Neural cell (in vitro differentiated cells): ENCODE data around the gene RGS4. TPM values are rescaled to one million over a fixed set of nuclear protein-coding genes. Genes with fewer than 3 reads are reported as not detected.

ENCODE experiments used
- H2AFZ ChIP-seq: fragments of 200-600, 300-800 bp; sonication (generic), shearing (Covaris generic); 2 replicates; pipeline ENCODE4 v1.6.0; 2014; ENCODE audit warnings: low read depth, mild to moderate bottlenecking, antibody characterized with exemption, low read length, moderate library complexity
- H3F3A ChIP-seq: fragments of 200-600 bp; shearing (Covaris generic); 2 replicates; pipeline ENCODE4 v1.6.1; 2016; ENCODE audit warnings: mild to moderate bottlenecking, moderate library complexity, mixed read lengths, antibody characterized with exemption, low read length; ENCODE audit not compliant: insufficient read depth, poor library complexity, severe bottlenecking
- H3K27ac ChIP-seq: fragments of 200-600, 300-800 bp; sonication (generic), shearing (Covaris generic); 2 replicates; pipeline ENCODE4 v1.5.1; 2014; ENCODE audit warnings: mild to moderate bottlenecking, low read length, moderate library complexity
- H3K27me3 ChIP-seq: fragments of 300-800, 200-600 bp; sonication (generic), shearing (Covaris generic); 2 replicates; pipeline ENCODE4 v1.6.0; 2014; ENCODE audit warnings: mild to moderate bottlenecking, low read depth, low read length, moderate library complexity; ENCODE audit not compliant: insufficient read depth
- H3K36me3 ChIP-seq: fragments of 300-800, 200-600 bp; sonication (generic), shearing (Covaris generic); 2 replicates; pipeline ENCODE4 v1.5.1; 2014; ENCODE audit warnings: mild to moderate bottlenecking, antibody characterized with exemption, low read length, moderate library complexity; ENCODE audit not compliant: insufficient read depth
- H3K4me2 ChIP-seq: fragments of 300-800, 200-600 bp; sonication (generic), shearing (Covaris generic); 2 replicates; pipeline ENCODE4 v1.6.0; 2014; ENCODE audit warnings: mild to moderate bottlenecking, low read length
- H3K4me3 ChIP-seq: fragments of 300-800, 200-600 bp; sonication (generic), shearing (Covaris generic); 2 replicates; pipeline ENCODE4 v1.5.1; 2014; ENCODE audit warnings: mild to moderate bottlenecking, low read length, moderate library complexity
- H3K79me2 ChIP-seq: fragments of 200-600 bp; shearing (Covaris generic); replicated peaks from 2 replicates; pipeline ENCODE4 v1.6.0; 2014; ENCODE audit warnings: mild to moderate bottlenecking, low read length, moderate library complexity; ENCODE audit not compliant: insufficient read depth
- H3K9ac ChIP-seq: fragments of 300-800, 200-600 bp; sonication (generic), shearing (Covaris generic); 2 replicates; pipeline ENCODE4 v1.6.1; 2016; ENCODE audit warnings: mild to moderate bottlenecking, low read length, mixed read lengths
- H3K9me2 ChIP-seq: fragments of 200-600 bp; shearing (Covaris generic); 2 replicates; pipeline ENCODE4 v1.6.1; 2016; ENCODE audit warnings: mild to moderate bottlenecking, low read length, mixed read lengths; ENCODE audit not compliant: insufficient read depth
- H3K9me3 ChIP-seq: fragments of 200-600, 300-800 bp; sonication (generic), shearing (Covaris generic); 2 replicates; pipeline ENCODE4 v1.6.1; 2016; ENCODE audit warnings: mild to moderate bottlenecking, mixed run types, low read length, moderate library complexity, mixed read lengths
- H4K20me1 ChIP-seq: fragments of 200-600 bp; shearing (Covaris generic); 2 replicates; pipeline ENCODE4 v1.6.1; 2016; ENCODE audit warnings: mild to moderate bottlenecking, mixed run types; ENCODE audit not compliant: insufficient read depth
- EP300 ChIP-seq: fragments of 450-650 bp; conservative IDR thresholded peaks from 2 replicates; pipeline ENCODE4 v1.6.1; 2014; ENCODE audit warnings: antibody characterized with exemption, mild to moderate bottlenecking, moderate library complexity; ENCODE audit not compliant: poor library complexity, severe bottlenecking
- EZH2 ChIP-seq: fragments of 200-600, 300-800 bp; shearing (Covaris generic), sonication (generic); IDR thresholded peaks from 2 replicates; pipeline ENCODE4 v1.6.1; 2014; ENCODE audit warnings: antibody characterized with exemption, low read length, borderline replicate concordance, mild to moderate bottlenecking; ENCODE audit not compliant: insufficient read depth, poor library complexity, severe bottlenecking
- MXI1 ChIP-seq: fragments of 450-650 bp; conservative IDR thresholded peaks from 2 replicates; pipeline ENCODE4 v1.6.1; 2014; ENCODE audit warnings: antibody characterized with exemption, mild to moderate bottlenecking; ENCODE audit not compliant: poor library complexity, severe bottlenecking
- POLR2AphosphoS5 ChIP-seq: IDR thresholded peaks from 2 replicates; pipeline ENCODE4 v1.6.1; 2012
- RAD21 ChIP-seq: fragments of 450-650 bp; conservative IDR thresholded peaks from 2 replicates; pipeline ENCODE4 v1.6.1; 2014; ENCODE audit warnings: antibody characterized with exemption, mild to moderate bottlenecking, moderate library complexity
- SMC3 ChIP-seq: fragments of 450-650 bp; conservative IDR thresholded peaks from 2 replicates; pipeline ENCODE4 v1.6.1; 2014; ENCODE audit warnings: antibody characterized with exemption, mild to moderate bottlenecking, moderate library complexity; ENCODE audit not compliant: poor library complexity
- TAF1 ChIP-seq: IDR thresholded peaks from 2 replicates; pipeline ENCODE4 v1.6.1; 2012; ENCODE audit warnings: low read depth
- polyA plus RNA-seq: library from polyadenylated mRNA; depleted of rRNA; stranded (reverse); fragments of >200 nt; gene quantifications from 2 replicates; pipeline ENCODE4 v1.2.3, GENCODE V29; 2014
- TF ChIP-seq, protein P1 (sequence below): IDR thresholded peaks from 2 replicates; pipeline ENCODE4 v1.6.1; 2012; ENCODE audit warnings: borderline replicate concordance
- TF ChIP-seq, protein P2 (sequence below): fragments of 450-650 bp; IDR thresholded peaks from 2 replicates; pipeline ENCODE4 v1.5.1; 2014; ENCODE audit warnings: antibody characterized with exemption, mild to moderate bottlenecking, moderate library complexity; ENCODE audit not compliant: poor library complexity, severe bottlenecking

Gene RGS4
- polyA plus RNA-seq, 1 donor from 2014 or later: 1.6 TPM

DNA sequence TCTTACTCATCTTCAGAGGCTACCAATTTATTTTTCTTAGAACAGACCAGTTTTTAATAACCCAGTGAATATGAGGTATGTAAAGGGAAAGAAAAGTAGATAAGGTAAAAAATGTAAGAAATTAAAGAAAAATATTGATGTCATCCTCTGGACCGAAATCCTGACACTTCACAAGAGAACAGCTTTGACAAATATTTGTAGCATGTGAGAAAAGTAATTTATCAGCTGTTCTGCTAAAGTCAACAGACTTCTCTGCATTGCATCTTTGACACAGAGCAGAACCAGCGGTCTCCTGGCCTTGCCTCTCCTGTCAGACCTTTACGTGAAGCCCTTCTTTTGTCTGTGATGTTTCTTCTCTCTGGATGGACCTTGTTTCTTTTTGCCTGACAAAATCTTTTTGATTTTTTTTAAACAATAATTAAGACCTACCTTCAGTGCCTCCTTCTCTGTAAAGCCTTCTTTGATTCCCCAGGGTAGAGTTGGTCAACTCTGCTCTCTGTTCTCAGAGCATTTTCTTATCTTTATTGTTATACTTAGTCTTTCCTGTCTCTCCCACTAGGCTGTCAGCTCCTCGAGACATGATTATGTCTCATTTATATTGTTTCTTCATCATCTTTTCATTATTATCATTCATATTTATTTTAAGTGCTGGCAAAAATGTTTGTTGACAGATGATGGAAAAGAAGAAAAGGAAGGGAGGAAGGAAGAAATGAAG is 35.4 kb downstream of the RGS4 start:
- Histone ChIP-seq H2AFZ (no peak overlapping the region), H3K27me3 (no peaks in the 10 kb centered on the region), H3K36me3 (no peaks in the 10 kb centered on the region), H3K9me2 (no peaks in the 10 kb centered on the region), H3F3A (no peaks in the 10 kb centered on the region), H3K79me2 (no peaks in the 10 kb centered on the region), H3K9ac (no peak overlapping the region), H3K9me3 (no peaks in the 10 kb centered on the region), H3K4me3 (no peak overlapping the region), H3K4me2 (no peak overlapping the region), H3K27ac (no peak overlapping the region), H4K20me1 (no peaks in the 10 kb centered on the region)
- no peak for TF ChIP-seq SMC3
- no peak for TF ChIP-seq MXI1
- TF ChIP-seq POLR2AphosphoS5: no peak
- TF ChIP-seq, protein P1, sequence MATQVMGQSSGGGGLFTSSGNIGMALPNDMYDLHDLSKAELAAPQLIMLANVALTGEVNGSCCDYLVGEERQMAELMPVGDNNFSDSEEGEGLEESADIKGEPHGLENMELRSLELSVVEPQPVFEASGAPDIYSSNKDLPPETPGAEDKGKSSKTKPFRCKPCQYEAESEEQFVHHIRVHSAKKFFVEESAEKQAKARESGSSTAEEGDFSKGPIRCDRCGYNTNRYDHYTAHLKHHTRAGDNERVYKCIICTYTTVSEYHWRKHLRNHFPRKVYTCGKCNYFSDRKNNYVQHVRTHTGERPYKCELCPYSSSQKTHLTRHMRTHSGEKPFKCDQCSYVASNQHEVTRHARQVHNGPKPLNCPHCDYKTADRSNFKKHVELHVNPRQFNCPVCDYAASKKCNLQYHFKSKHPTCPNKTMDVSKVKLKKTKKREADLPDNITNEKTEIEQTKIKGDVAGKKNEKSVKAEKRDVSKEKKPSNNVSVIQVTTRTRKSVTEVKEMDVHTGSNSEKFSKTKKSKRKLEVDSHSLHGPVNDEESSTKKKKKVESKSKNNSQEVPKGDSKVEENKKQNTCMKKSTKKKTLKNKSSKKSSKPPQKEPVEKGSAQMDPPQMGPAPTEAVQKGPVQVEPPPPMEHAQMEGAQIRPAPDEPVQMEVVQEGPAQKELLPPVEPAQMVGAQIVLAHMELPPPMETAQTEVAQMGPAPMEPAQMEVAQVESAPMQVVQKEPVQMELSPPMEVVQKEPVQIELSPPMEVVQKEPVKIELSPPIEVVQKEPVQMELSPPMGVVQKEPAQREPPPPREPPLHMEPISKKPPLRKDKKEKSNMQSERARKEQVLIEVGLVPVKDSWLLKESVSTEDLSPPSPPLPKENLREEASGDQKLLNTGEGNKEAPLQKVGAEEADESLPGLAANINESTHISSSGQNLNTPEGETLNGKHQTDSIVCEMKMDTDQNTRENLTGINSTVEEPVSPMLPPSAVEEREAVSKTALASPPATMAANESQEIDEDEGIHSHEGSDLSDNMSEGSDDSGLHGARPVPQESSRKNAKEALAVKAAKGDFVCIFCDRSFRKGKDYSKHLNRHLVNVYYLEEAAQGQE: no peak
- TF ChIP-seq TAF1: no peak
- TF ChIP-seq EZH2: no peak
- TF ChIP-seq EP300: no peak
- TF ChIP-seq RAD21: no peak

DNA sequence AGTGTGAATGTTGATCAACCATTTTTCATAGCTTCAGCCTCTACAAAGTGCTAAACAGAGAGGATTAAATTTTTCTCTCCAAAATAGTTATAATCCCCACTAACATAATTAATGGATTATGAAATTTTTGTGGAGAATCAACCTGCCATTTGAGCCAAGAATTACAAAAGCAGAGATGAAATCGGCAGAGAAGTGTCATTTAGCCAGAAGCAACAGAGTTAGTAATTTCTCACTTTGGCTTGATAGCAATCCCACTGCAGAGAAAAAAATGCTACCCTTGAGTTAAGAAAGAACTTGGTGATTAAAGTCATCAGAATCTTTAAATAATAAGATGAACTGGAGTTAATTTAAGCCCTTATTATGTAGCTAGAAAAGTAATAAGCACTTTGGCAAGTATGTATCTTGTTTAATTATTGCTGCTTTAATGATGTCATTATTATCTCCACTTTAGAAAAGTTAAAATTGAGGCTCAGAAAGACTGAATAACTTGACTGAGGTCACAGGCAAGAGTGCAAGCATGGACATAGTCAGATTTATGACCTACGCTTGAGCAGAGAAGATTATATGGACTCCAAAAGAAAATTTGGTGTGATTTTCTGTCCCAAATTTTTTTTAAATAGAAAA is 37.3 kb downstream of the RGS4 start:
- H3K36me3 ChIP-seq: no peaks in the 10 kb centered on the region
- H3K4me2 ChIP-seq: no peak overlapping the region
- H4K20me1 ChIP-seq: no peaks in the 10 kb centered on the region
- no peaks in the 10 kb centered on the region for H3K79me2 ChIP-seq
- TF ChIP-seq SMC3: no peak
- no peak for TF ChIP-seq TAF1
- TF ChIP-seq EZH2: no peak
- no peak for TF ChIP-seq EP300
- TF ChIP-seq, protein P2, sequence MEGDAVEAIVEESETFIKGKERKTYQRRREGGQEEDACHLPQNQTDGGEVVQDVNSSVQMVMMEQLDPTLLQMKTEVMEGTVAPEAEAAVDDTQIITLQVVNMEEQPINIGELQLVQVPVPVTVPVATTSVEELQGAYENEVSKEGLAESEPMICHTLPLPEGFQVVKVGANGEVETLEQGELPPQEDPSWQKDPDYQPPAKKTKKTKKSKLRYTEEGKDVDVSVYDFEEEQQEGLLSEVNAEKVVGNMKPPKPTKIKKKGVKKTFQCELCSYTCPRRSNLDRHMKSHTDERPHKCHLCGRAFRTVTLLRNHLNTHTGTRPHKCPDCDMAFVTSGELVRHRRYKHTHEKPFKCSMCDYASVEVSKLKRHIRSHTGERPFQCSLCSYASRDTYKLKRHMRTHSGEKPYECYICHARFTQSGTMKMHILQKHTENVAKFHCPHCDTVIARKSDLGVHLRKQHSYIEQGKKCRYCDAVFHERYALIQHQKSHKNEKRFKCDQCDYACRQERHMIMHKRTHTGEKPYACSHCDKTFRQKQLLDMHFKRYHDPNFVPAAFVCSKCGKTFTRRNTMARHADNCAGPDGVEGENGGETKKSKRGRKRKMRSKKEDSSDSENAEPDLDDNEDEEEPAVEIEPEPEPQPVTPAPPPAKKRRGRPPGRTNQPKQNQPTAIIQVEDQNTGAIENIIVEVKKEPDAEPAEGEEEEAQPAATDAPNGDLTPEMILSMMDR: no peak
- no peak for TF ChIP-seq MXI1
- TF ChIP-seq RAD21: no peak
- H3K27me3 ChIP-seq: no peaks in the 10 kb centered on the region
- no peak overlapping the region for H3K27ac ChIP-seq
- no peaks in the 10 kb centered on the region for H3K9me3 ChIP-seq
- H3K4me3 ChIP-seq: no peak overlapping the region
- no peak overlapping the region for H2AFZ ChIP-seq
- H3K9me2 ChIP-seq: no peaks in the 10 kb centered on the region
- H3K9ac ChIP-seq: no peak overlapping the region
- no peaks in the 10 kb centered on the region for H3F3A ChIP-seq
